Stimulated activated CD8-positive, alpha-beta memory T cell treated with anti-CD3 and anti-CD28 coated beads, Interleukin-4, amount 100 ng/mL, for 1 hour (primary cell): ENCODE data around the gene COL27A1.
"Not testable (repeated sequence)": the region's sequence is repeated elsewhere in the genome, so short reads cannot be mapped to it uniquely, and the experiment has no call there.

Source experiments
- DNase-seq, 2 donors: peaks; one replicate each; pipeline ENCODE4 v3.0.0-alpha.2; 2020; ENCODE audit warnings: low read depth in 2 of 2, low spot score in 1 of 2

COL27A1 gene

GRCh38 chr9:114122136-114123027 is 33.0 kb upstream of the COL27A1 start:
- DNase-seq: no peak

GRCh38 chr9:114123031-114123977 is 32.0 kb upstream of the COL27A1 start:
- no peak for DNase-seq

GRCh38 chr9:114124138-114124537 is 31.2 kb upstream of the COL27A1 start:
- no peak for DNase-seq

DNA sequence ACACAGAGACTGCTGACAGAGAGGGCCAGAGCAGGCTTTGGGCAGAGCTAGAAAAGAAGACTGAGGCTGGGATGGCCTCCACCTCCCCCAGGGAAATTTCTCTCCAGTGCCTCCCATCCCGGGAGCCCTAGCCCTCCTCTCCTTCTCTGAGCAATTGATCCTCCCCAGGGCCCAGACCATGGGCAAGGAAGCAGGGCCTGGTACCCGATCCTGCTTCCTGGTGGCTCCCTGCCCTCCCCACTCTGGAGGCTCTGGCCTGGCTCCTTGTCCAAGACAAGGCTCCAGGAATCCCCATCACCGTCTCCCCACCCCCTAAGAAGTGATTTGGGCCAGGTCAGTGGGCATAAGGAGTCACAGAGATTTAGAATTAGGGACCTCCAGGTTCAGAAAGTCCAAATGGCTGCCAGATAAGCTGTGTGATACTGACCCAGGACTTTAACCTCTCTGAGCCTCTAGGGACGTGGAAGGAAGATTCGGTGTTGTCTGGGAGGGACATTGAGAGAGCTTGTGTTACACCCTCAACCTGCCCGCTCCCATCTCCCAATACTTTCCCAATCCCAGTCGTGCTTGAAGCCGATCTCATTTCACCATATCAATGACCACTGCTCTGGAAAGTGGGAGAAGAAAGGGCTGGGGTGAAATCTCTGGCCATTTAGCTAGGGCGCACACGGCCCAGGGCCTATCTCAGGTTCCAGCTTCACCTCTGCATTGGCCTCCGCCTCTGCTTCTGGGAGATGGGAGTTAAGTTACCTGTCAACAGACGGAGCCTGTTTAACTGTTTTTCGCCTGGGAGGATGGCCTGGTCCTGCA is 30.5 kb upstream of the COL27A1 start:
- DNase-seq: no peak

DNA sequence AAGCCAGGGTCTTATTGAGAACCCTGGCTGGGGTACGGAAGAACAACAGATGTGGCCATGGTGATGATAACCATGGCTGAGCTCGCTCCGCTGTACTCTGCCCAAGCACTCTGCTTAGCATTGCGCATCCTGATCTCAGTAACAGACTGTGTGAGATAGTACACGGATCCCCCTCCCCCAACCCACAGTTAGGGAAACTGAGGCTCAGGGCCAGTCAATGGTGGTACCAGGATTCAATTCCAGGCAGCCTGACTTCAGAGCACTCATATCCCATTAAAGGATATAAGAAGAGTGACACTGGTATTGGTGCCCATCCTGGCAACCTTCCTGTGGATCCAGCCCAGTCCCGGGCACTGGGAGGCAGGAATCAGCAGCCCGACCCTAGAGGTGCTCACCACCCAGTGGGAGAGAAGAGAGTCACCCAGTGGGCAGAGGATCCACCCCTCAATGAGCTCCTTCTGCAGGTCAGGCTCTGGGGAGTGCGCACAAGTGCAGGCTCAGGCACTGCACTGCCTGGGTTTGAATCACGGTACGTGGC is 29.8 kb upstream of the COL27A1 start:
- DNase-seq: no peak

GRCh38 chr9:114126247-114127060 is 28.9 kb upstream of the COL27A1 start:
- DNase-seq: no peak

DNA sequence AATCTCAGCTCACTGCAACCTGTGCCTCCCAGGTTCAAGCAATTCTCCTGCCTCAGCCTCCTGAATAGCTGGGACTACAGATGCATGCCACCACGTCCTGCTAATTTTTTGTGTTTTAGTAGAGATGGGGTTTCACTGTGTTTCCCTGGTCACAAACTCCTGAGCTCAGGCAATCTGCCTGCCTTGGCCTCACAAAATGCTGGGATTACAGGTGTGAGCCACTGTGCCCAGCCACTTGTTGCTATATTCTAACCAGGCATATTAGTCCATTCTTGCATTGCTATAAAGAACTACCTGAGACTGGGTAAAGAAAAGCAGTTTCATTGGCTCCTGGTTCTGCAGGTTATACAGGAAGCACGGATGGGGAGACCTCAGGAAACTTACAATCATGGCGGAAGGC is 26.6 kb upstream of the COL27A1 start:
- DNase-seq: not testable (repeated sequence)

DNA sequence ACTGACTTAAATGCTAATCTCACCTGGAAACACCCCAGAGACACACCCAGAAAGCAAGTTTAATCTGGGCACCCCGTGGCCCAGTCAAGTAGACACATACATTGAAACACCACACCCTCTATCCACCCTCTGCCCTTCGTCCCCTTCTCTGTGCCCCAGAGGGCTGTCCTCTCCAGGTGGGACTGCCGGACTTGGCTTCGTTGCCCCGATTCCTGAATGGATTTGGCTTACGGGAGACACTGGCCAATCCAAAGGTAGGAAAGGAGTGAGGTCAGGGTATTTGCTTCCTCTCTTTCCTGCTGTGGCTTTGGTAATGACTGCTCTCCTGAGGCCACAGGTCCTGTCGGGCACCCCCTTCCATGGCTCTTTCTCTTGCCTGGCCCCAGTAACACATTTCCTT is 25.2 kb upstream of the COL27A1 start:
- DNase-seq: no peak

- DNase-seq: no peak
Observed at GRCh38 chr9:114130624-114131277, 24.6 kb upstream of the COL27A1 start.

DNA sequence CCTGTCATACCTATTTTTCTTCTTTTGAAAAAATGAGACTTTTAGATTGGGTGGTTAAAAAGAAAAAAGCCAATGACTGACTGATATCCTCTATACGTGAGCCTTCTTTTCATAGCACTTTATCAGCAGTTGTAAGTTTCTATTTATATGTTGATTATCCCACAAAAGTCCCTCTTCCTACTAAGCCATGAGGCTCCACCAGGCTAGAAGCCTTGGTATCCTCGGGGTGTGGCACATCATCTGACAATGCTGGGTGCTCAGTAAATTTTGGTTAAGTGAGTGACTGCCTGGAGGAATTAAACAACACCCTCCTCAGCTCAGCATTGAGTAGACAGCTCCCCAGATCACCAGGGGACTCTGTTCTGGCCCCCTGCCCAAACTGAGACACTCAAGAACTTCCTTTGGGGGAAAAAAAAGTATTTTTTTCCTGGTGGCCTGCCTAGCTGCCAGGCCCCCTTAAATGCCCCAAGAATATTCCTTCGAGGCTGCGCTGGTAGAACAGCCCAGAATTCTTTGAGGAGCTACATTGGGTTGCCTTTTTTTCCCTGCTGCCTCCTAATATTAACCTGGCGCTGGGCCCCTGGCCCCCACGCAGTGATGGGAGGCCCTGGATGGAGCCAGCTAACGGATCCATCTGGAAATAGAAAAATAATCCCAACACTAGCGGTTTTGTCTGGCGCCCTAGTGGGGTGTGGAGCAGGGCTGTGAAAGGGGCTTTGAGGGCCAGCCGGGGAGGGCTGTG is 23.4 kb upstream of the COL27A1 start:
- no peak for DNase-seq

GRCh38 chr9:114132550-114132918 is 22.8 kb upstream of the COL27A1 start:
- no peak for DNase-seq

- DNase-seq: no peak
Observed at GRCh38 chr9:114134827-114135396, 20.4 kb upstream of the COL27A1 start.

DNA sequence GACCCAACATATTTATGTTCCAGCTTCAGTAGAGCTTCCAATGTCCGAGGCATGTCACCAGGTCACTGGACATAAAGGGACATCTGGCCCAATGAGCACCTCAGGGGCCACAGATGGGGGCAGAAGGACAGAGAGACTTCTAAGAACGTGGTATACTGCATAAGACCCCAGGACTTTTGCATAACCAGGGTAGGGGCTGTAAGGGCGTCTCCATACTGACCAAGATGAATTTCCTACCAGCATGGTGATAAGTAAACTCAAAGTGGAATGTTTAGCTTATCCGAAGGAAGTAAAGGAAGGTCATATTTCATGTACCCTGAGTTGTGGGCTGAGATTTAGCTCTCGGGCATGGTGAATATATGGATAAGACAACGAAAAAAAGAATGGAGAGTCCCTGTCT is 17.5 kb upstream of the COL27A1 start:
- no peak for DNase-seq

GRCh38 chr9:114138552-114138971 is 16.8 kb upstream of the COL27A1 start:
- no peak for DNase-seq

DNA sequence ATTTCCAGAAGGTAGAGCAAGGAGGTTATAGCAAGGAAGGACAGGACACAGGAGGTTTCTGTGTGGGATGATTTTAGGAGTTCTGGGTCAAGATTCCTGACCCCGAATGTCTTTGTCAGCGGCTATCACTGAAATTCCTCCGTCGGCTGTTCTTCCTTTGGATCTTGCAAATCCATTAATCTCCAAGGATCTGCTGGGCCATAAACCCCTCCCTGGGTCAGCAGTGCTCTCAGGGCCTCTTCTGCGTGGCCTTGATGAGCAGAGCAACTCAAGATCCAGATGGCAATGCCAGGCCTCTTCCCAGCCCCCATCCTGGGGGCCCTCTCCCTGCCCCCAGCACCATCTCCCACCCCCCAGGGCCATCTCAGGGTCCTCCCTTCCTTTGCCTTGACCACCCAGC is 16.3 kb upstream of the COL27A1 start:
- no peak for DNase-seq

- no peak for DNase-seq
Observed at GRCh38 chr9:114140401-114140800, 14.9 kb upstream of the COL27A1 start.

GRCh38 chr9:114140850-114141249 is 14.5 kb upstream of the COL27A1 start:
- DNase-seq: no peak
